WTC11 (cell line): ENCODE measurements around the gene HHIPL1. TPM values are rescaled to one million over a fixed set of nuclear protein-coding genes. Genes with fewer than 3 reads are reported as not detected.

Source experiments
- ATAC-seq: fragments of 200-7000 bp; cut with Tn5 transposase; 2 replicates; pipeline ENCODE4 v1.10.0; 2021; ENCODE audit warnings: mild to moderate bottlenecking, moderate library complexity
- CTCF ChIA-PET: fragments of 300-600 bp; sonication (Branson Sonifier 250); formaldehyde crosslinking; loops from one replicate; lab custom pipeline; 2021; ENCODE audit warnings: antibody characterized with exemption; lab: Charles Lee
- POLR2A ChIA-PET: fragments of 350-600 bp; sonication (Branson Sonifier 250); formaldehyde crosslinking; loops from one replicate; lab custom pipeline; 2021; ENCODE audit warnings: antibody characterized with exemption; lab: Charles Lee
- DNase-seq: peaks from one replicate; pipeline ENCODE4 v3.0.0; 2021; ENCODE audit warnings: low spot score
- H3K27ac Mint-ChIP-seq: 2 replicates; pipeline ENCODE4 v1.8.0; 2021; ENCODE audit warnings: mixed read lengths
- H3K27me3 Mint-ChIP-seq: 2 replicates; pipeline ENCODE4 v1.8.0; 2021; ENCODE audit warnings: low read depth, mild to moderate bottlenecking, moderate library complexity, mixed read lengths
- H3K36me3 Mint-ChIP-seq: 2 replicates; pipeline ENCODE4 v1.8.0; 2021; ENCODE audit warnings: mixed read lengths
- H3K4me1 Mint-ChIP-seq: 2 replicates; pipeline ENCODE4 v1.8.0; 2022; ENCODE audit warnings: mixed read lengths
- H3K4me3 Mint-ChIP-seq: 2 replicates; pipeline ENCODE4 v1.8.0; 2021; ENCODE audit warnings: mild to moderate bottlenecking, moderate library complexity, mixed read lengths
- H3K9me3 Mint-ChIP-seq: 2 replicates; pipeline ENCODE4 v1.8.0; 2021; ENCODE audit warnings: mixed read lengths
- ERG ChIP-seq: fragments of 250-450 bp; sonication (Bioruptor Pico); IDR thresholded peaks from 2 replicates; pipeline ENCODE4 v1.8.0; 2021; ENCODE audit warnings: mild to moderate bottlenecking
- ESRRA ChIP-seq: sonication (generic); formaldehyde crosslinking; IDR thresholded peaks from 2 replicates; pipeline ENCODE4 v1.8.1; 2022; ENCODE audit warnings: mild to moderate bottlenecking, missing genetic modification reagents, borderline replicate concordance
- FOXP4 ChIP-seq: sonication (generic); formaldehyde crosslinking; IDR thresholded peaks from 2 replicates; pipeline ENCODE4 v1.8.0; 2022; ENCODE audit warnings: mild to moderate bottlenecking, missing genetic modification reagents
- HMGXB4 ChIP-seq: sonication (generic); formaldehyde crosslinking; IDR thresholded peaks from 2 replicates; pipeline ENCODE4 v1.8.1; 2023; ENCODE audit warnings: mild to moderate bottlenecking, moderate library complexity, missing genetic modification reagents
- KAT7 ChIP-seq: sonication (generic); formaldehyde crosslinking; IDR thresholded peaks from 2 replicates; pipeline ENCODE4 v1.8.1; 2023; ENCODE audit warnings: missing genetic modification reagents, mild to moderate bottlenecking, borderline replicate concordance
- NFATC4 ChIP-seq: fragments of 250-450 bp; sonication (Bioruptor Pico); IDR thresholded peaks from 2 replicates; pipeline ENCODE4 v1.9.0; 2021; ENCODE audit warnings: mild to moderate bottlenecking
- NR2C2 ChIP-seq: sonication (generic); formaldehyde crosslinking; IDR thresholded peaks from 2 replicates; pipeline ENCODE4 v1.8.0; 2022; ENCODE audit warnings: mild to moderate bottlenecking, missing genetic modification reagents
- TP53 ChIP-seq: sonication (generic); formaldehyde crosslinking; IDR thresholded peaks from 2 replicates; pipeline ENCODE4 v1.8.1; 2023; ENCODE audit warnings: mild to moderate bottlenecking, missing genetic modification reagents
- ZNF138 ChIP-seq: sonication (generic); formaldehyde crosslinking; conservative IDR thresholded peaks from 2 replicates; pipeline ENCODE4 v1.8.1; 2022; ENCODE audit warnings: mild to moderate bottlenecking, moderate library complexity, missing genetic modification reagents
- ZNF263 ChIP-seq: sonication (generic); formaldehyde crosslinking; IDR thresholded peaks from 2 replicates; pipeline ENCODE4 v1.8.1; 2022; ENCODE audit warnings: low read depth, mild to moderate bottlenecking, moderate library complexity, missing genetic modification reagents
- ZNF423 ChIP-seq: fragments of 250-450 bp; sonication (Bioruptor Pico); IDR thresholded peaks from 2 replicates; pipeline ENCODE4 v2.1.2; 2022; ENCODE audit warnings: mild to moderate bottlenecking, moderate library complexity
- ZNF425 ChIP-seq: fragments of 250-450 bp; sonication (Bioruptor Pico); conservative IDR thresholded peaks from 2 replicates; pipeline ENCODE4 v1.9.0; 2021; ENCODE audit warnings: mild to moderate bottlenecking
- total RNA-seq: library from RNA; stranded (reverse); gene quantifications from 3 replicates; pipeline ENCODE4 v1.2.3, GENCODE V29; 2021
- TF ChIP-seq, protein P1 (sequence below): sonication (generic); formaldehyde crosslinking; IDR thresholded peaks from 2 replicates; pipeline ENCODE4 v1.8.0; 2023; ENCODE audit warnings: missing genetic modification reagents
- TF ChIP-seq, protein P2 (sequence below): sonication (generic); formaldehyde crosslinking; IDR thresholded peaks from 2 replicates; pipeline ENCODE4 v1.8.1; 2022; ENCODE audit warnings: low read depth, missing genetic modification reagents, borderline replicate concordance

HHIPL1 gene
- total RNA-seq, 1 experiment from 2014 or later = 1.5 TPM

DNA sequence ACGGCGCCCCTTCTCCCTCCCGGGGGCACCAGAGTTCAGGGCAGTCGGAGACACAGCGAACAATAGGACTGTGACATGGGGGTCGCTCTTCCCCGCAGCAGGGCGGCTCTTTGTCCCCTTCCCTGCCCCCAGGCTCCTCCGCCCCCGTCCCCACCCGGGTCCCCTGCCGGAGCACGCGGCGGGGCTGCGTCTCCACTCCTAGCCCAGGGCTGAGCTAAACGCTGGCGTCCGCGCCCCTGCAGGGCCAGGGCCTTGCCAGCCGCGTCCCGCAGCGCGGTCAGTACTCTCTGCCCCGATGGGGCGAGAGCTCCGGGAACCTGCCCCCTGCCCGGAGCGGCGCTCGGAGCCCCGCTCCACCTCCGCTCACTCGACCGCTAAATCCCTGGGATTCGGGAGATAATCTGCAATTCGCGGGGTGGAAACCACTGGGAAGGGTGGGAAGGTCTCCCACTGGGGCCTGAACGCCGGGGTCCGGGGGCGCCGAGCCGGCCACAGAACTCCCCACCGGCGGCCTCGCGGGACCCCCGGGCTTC, 40.1 kb upstream of the HHIPL1 start:
- TF ChIP-seq KAT7 (CRISPR knock-in tag) (0 out of 2 replicates have a peak, but pooled peaks have one; percentile 75), ZNF138 (CRISPR knock-in tag) (no peak), ESRRA (no peak), ZNF425 (CRISPR knock-in tag) (no peak), NR2C2 (CRISPR knock-in tag) (no peak), ERG (CRISPR knock-in tag) (no peak), ZNF423 (CRISPR knock-in tag) (peak; percentile 47; the same call in 1 of the 2 replicates), ZNF263 (CRISPR knock-in tag) (no peak), FOXP4 (CRISPR knock-in tag) (peak; percentile 34; the same call in 1 of the 2 replicates), NFATC4 (CRISPR knock-in tag) (no peak), HMGXB4 (peak; percentile 12; the same call in 1 of the 2 replicates), TP53 (CRISPR knock-in tag) (no peak)
- TF ChIP-seq, protein P1, sequence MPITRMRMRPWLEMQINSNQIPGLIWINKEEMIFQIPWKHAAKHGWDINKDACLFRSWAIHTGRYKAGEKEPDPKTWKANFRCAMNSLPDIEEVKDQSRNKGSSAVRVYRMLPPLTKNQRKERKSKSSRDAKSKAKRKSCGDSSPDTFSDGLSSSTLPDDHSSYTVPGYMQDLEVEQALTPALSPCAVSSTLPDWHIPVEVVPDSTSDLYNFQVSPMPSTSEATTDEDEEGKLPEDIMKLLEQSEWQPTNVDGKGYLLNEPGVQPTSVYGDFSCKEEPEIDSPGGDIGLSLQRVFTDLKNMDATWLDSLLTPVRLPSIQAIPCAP (CRISPR knock-in tag) = no peak
- TF ChIP-seq, protein P2, sequence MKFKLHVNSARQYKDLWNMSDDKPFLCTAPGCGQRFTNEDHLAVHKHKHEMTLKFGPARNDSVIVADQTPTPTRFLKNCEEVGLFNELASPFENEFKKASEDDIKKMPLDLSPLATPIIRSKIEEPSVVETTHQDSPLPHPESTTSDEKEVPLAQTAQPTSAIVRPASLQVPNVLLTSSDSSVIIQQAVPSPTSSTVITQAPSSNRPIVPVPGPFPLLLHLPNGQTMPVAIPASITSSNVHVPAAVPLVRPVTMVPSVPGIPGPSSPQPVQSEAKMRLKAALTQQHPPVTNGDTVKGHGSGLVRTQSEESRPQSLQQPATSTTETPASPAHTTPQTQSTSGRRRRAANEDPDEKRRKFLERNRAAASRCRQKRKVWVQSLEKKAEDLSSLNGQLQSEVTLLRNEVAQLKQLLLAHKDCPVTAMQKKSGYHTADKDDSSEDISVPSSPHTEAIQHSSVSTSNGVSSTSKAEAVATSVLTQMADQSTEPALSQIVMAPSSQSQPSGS (CRISPR knock-in tag) = no peak
- CTCF ChIA-PET = interaction anchor here (1.3 to 6.1 kb wide), 9 partner anchors 9 to 81 kb away, joined by 4 to 31 read pairs (median 6); no protein-coding TSS in a partner anchor
- H3K36me3 Mint-ChIP-seq = no peaks in the 10 kb centered on the region
- H3K27ac Mint-ChIP-seq = no peak overlapping the region
- POLR2A ChIA-PET = interaction anchor here (0.6 kb wide), 1 partner anchor 58 kb away, joined by 3 read pairs; no protein-coding TSS in a partner anchor
- no peaks in the 10 kb centered on the region for H3K9me3 Mint-ChIP-seq
- H3K4me1 Mint-ChIP-seq = peaks cover 29% of the 10 kb centered on the region
- ATAC-seq (peak; percentile 4), DNase-seq (peak; percentile 46)
- H3K4me3 Mint-ChIP-seq = peak overlapping the region; percentile 85
- peaks cover 34% of the 10 kb centered on the region for H3K27me3 Mint-ChIP-seq
